GM12878 (cell line): Measurements from ENCODE around the gene ATG10. TPM values are rescaled to one million over a fixed set of nuclear protein-coding genes. Genes with fewer than 3 reads are reported as not detected.

ENCODE experiments used
- ATAC-seq: fragments of 200-7000 bp; cut with Tn5 transposase; 3 replicates; pipeline ENCODE4 v1.9.1; 2020; ENCODE audit warnings: mild to moderate bottlenecking, moderate library complexity
- BruUV-seq: library from RNA; stranded (reverse); fragments of 400-500 nt; replicated peaks from 2 replicates; lab custom pipeline; 2021; lab: Mats Ljungman, UMichigan
- CTCF ChIA-PET: fragments of 300-600 bp; sonication (Branson Sonifier 250); formaldehyde crosslinking; extraction: SDS; loops from one replicate; lab custom pipeline; 2021; ENCODE audit warnings: inconsistent platforms; lab: Yijun Ruan, JAX
- POLR2A ChIA-PET: fragments of 350-600 bp; formaldehyde crosslinking; extraction: SDS; loops from one replicate; lab custom pipeline; 2021; ENCODE audit warnings: inconsistent platforms; lab: Charles Lee
- RAD21 ChIA-PET: fragments of 300-600 bp; sonication (Branson Sonifier 250); formaldehyde crosslinking; loops from one replicate; lab custom pipeline; 2023; ENCODE audit warnings: antibody characterized with exemption; ENCODE audit not compliant: unreplicated experiment; lab: Charles Lee
- SMC1A ChIA-PET: fragments of 300-600 bp; sonication (Branson Sonifier 250); formaldehyde crosslinking; loops from one replicate; lab custom pipeline; 2023; ENCODE audit not compliant: unreplicated experiment, uncharacterized antibody; lab: Charles Lee
- DNase-seq: peaks from one replicate; pipeline ENCODE4 v3.0.0-alpha.2; 2011; ENCODE audit warnings: low read depth, low spot score
- FAIRE-seq: peaks from 3 replicates; lab custom pipeline; 2011; peaks lifted over from hg19 to GRCh38; lab: Jason Lieb, UNC
- H2AFZ ChIP-seq: 2 replicates; pipeline ENCODE4 v1.6.0; 2011; ENCODE audit warnings: low read depth, low read length, control low read depth; ENCODE audit not compliant: control insufficient read depth
- H3K27ac ChIP-seq: 2 replicates; pipeline ENCODE4 v1.5.1; 2011; ENCODE audit warnings: control low read depth; ENCODE audit not compliant: control insufficient read depth, insufficient read depth
- H3K27me3 ChIP-seq, 2 experiments: replicated peaks in 1 of 2; 2 replicates each; pipeline versions ENCODE4 v1.6.0 to v1.6.1; 2011; ENCODE audit warnings: low read length in 1 of 2; ENCODE audit not compliant: control insufficient read depth in 2 of 2, insufficient read depth in 2 of 2
- H3K36me3 ChIP-seq, 2 experiments: 2 replicates each; pipeline ENCODE4 v1.5.1; 2011; ENCODE audit warnings: low read length in 1 of 2; ENCODE audit not compliant: control insufficient read depth in 2 of 2, insufficient read depth in 2 of 2
- H3K4me1 ChIP-seq: 2 replicates; pipeline ENCODE4 v1.6.1; 2011; ENCODE audit warnings: mild to moderate bottlenecking, low read length, moderate library complexity, mixed read lengths; ENCODE audit not compliant: control insufficient read depth, insufficient read depth
- H3K4me2 ChIP-seq: 2 replicates; pipeline ENCODE4 v1.6.0; 2011; ENCODE audit warnings: control low read depth; ENCODE audit not compliant: control insufficient read depth, insufficient read depth
- H3K4me3 ChIP-seq: fragments of 200-600 bp; sonication (generic); 2 replicates; pipeline ENCODE4 v1.5.1; 2016
- H3K79me2 ChIP-seq: 2 replicates; pipeline ENCODE4 v1.6.0; 2011; ENCODE audit warnings: low read length; ENCODE audit not compliant: control insufficient read depth, insufficient read depth
- H3K9ac ChIP-seq: 2 replicates; pipeline ENCODE4 v1.8.0; 2011; ENCODE audit warnings: low read length, control low read depth, mixed read lengths; ENCODE audit not compliant: control insufficient read depth, insufficient read depth
- H3K9me3 ChIP-seq: replicated peaks from 3 replicates; pipeline ENCODE4 v1.5.1; 2011; ENCODE audit warnings: mild to moderate bottlenecking, low read length; ENCODE audit not compliant: control insufficient read depth, insufficient read depth
- H4K20me1 ChIP-seq: 2 replicates; pipeline ENCODE4 v1.6.0; 2011; ENCODE audit not compliant: control insufficient read depth, insufficient read depth
- ATF2 ChIP-seq: IDR thresholded peaks from 2 replicates; pipeline ENCODE4 v1.6.1; 2012; ENCODE audit warnings: low read length, inconsistent platforms
- BCL11A ChIP-seq: IDR thresholded peaks from 2 replicates; pipeline ENCODE4 v1.6.1; 2011; ENCODE audit warnings: low read depth, low read length
- CBFB ChIP-seq: IDR thresholded peaks from 2 replicates; pipeline ENCODE4 v1.6.1; 2016; ENCODE audit warnings: antibody characterized with exemption, low read depth
- CHD2 ChIP-seq: IDR thresholded peaks from 2 replicates; pipeline ENCODE4 v1.6.1; 2011; ENCODE audit warnings: low read depth, low read length, improper control_type of control experiment, borderline replicate concordance
- HCFC1 ChIP-seq: fragments of 150-350 bp; IDR thresholded peaks from 2 replicates; pipeline ENCODE4 v1.6.1; 2014; ENCODE audit warnings: low read length
- NBN ChIP-seq: fragments of 450-650 bp; IDR thresholded peaks from 2 replicates; pipeline ENCODE4 v1.6.1; 2016
- NFYA ChIP-seq: IDR thresholded peaks from 2 replicates; pipeline ENCODE4 v1.6.1; 2011; ENCODE audit warnings: low read depth, mild to moderate bottlenecking, low read length, improper control_type of control experiment, borderline replicate concordance
- RELA ChIP-seq: fragments of 450-650 bp; IDR thresholded peaks from 2 replicates; pipeline ENCODE4 v1.8.0; 2014; ENCODE audit warnings: borderline replicate concordance; ENCODE audit not compliant: partially characterized antibody
- RELB ChIP-seq: fragments of 450-650 bp; IDR thresholded peaks from 2 replicates; pipeline ENCODE4 v1.6.1; 2017; ENCODE audit warnings: low read depth, mild to moderate bottlenecking, moderate library complexity
- SMAD1 ChIP-seq: fragments of 450-650 bp; IDR thresholded peaks from 2 replicates; pipeline ENCODE4 v1.6.1; 2018; ENCODE audit warnings: mild to moderate bottlenecking, low read depth; ENCODE audit not compliant: partially characterized antibody
- SPI1 ChIP-seq: IDR thresholded peaks from 2 replicates; pipeline ENCODE4 v1.6.1; 2011; ENCODE audit warnings: low read depth, mild to moderate bottlenecking, low read length, moderate library complexity, borderline replicate concordance; ENCODE audit not compliant: insufficient read depth
- SUZ12 ChIP-seq: fragments of 200-600 bp; sonication (generic); IDR thresholded peaks from one replicate; pipeline ENCODE4 v1.6.1; 2018; ENCODE audit warnings: antibody characterized with exemption, mild to moderate bottlenecking; ENCODE audit not compliant: unreplicated experiment
- TCF12 ChIP-seq: IDR thresholded peaks from 2 replicates; pipeline ENCODE4 v1.6.1; 2011; ENCODE audit warnings: low read depth, mild to moderate bottlenecking, low read length
- ZBTB11 ChIP-seq: fragments of 450-650 bp; formaldehyde crosslinking; IDR thresholded peaks from 2 replicates; pipeline ENCODE4 v1.5.0; 2022; ENCODE audit warnings: mild to moderate bottlenecking, missing genetic modification characterization
- ZNF24 ChIP-seq: fragments of 450-650 bp; IDR thresholded peaks from 2 replicates; pipeline ENCODE4 v1.6.1; 2017; ENCODE audit warnings: antibody characterized with exemption, mild to moderate bottlenecking
- WGBS: methylation state at CpG from one replicate; pipeline ENCODE4 v1.1.6; 2016; ENCODE audit warnings: low lambda C conversion rate; ENCODE audit not compliant: insufficient replicate concordance, insufficient coverage; ENCODE audit errors: missing lambda C conversion rate; 5-methylcytosine and 5-hydroxymethylcytosine counted together
- in situ Hi-C: fragments of 300-500 bp; cut with MboI; formaldehyde crosslinking; loops from 9 replicates; pipeline ENCODE4 v1.14.3; 2018; ENCODE audit warnings: mixed read lengths
- intact Hi-C: fragments of 100-400 bp; cut with micrococcal nuclease; formaldehyde crosslinking; loops from one replicate; pipeline ENCODE4 v1.14.2; 2022; ENCODE audit not compliant: unreplicated experiment
- polyA plus RNA-seq, 11 experiments: library from polyadenylated mRNA; depleted of rRNA in 4 of 11; unstranded in 6 of 11; stranded (reverse) in 5 of 11; fragments of >200 nt; fragmentation: Nextera tagmentation in 4 of 11; fragmentation: Illumina TruSeq in 1 of 11; extraction: Ambion mirVana in 4 of 11; extraction: Trizol in 1 of 11; gene quantifications; 1 replicate in 1 of 11; 2 replicates in 10 of 11; pipeline versions ENCODE4 v1.2.1 to v1.2.3, GENCODE V29; 2011 to 2016; ENCODE audit warnings: inconsistent platforms in 2 of 11, missing spikeins in 2 of 11, low read depth in 1 of 11
- total RNA-seq, 4 experiments: library from RNA; depleted of rRNA in 3 of 4; stranded (reverse); fragments of >200 nt in 3 of 4; fragmentation: Illumina TruSeq in 1 of 4; extraction: Trizol in 1 of 4; gene quantifications; 2 replicates each; pipeline versions ENCODE4 v1.2.1 to v1.2.3, GENCODE V29; 2013 to 2021

The ATG10 gene
- total and polyA plus RNA-seq, 10 of the 15 experiments (the other 5 are each of a cell fraction or from before 2014, with no cell fraction given), result 3.8 to 14.4 (median 6.5) TPM

- H3K4me2 ChIP-seq, result no peak overlapping the region
- no peaks in the 10 kb centered on the region for H3K79me2 ChIP-seq
- H3K27ac ChIP-seq, result no peak overlapping the region
- H3K4me3 ChIP-seq, result no peak overlapping the region
- BruUV-seq, result no TSS peak
- H4K20me1 ChIP-seq, result no peaks in the 10 kb centered on the region
- ChIA-PET SMC1A (no interaction called here), RAD21 (no interaction called here), CTCF (no interaction called here), POLR2A (interaction anchor here (0.5 to 0.7 kb wide), 2 partner anchors 231 to 260 kb away, joined by 3 read pairs; no protein-coding TSS in a partner anchor)
- no peak overlapping the region for H2AFZ ChIP-seq
- 22% methylated on average over 1 of the region's 1 CpG for WGBS
- in situ Hi-C loops, result no loop called here
- no peaks in the 10 kb centered on the region for H3K36me3 ChIP-seq
- DNase-seq (no peak), ATAC-seq (no peak), FAIRE-seq (no peak)
- H3K9ac ChIP-seq, result no peak overlapping the region
- H3K4me1 ChIP-seq, result no peaks in the 10 kb centered on the region
- H3K27me3 ChIP-seq, result no peaks in the 10 kb centered on the region; a peak in 1 of 4 replicates
- TF ChIP-seq ATF2 (no peak), SMAD1 (no peak), SPI1 (no peak), RELA (no peak), CBFB (no peak), SUZ12 (no peak), BCL11A (no peak), NBN (no peak), TCF12 (no peak), CHD2 (no peak), ZBTB11 (CRISPR knock-in tag) (no peak), ZNF24 (no peak), RELB (no peak), HCFC1 (no peak), NFYA (no peak)
- intact Hi-C loops, result no loop called here
- H3K9me3 ChIP-seq, result no peaks in the 10 kb centered on the region
Observed at GRCh38 chr5:81965524-81965923, 6.3 kb upstream of the ATG10 start.
